Tibial nerve (tissue), 4 donors: ENCODE results near the gene RAP1A. TPM values are rescaled to one million over a fixed set of nuclear protein-coding genes. Genes with fewer than 3 reads are reported as not detected.
"Not testable (repeated sequence)": the region's sequence is repeated elsewhere in the genome, so short reads cannot be mapped to it uniquely, and the experiment has no call there.

Experiments used
- DNase-seq, 2 donors: peaks; one replicate each; pipeline ENCODE4 v3.0.0-alpha.2; 2019; ENCODE audit warnings: low spot score in 2 of 2
- H3K27ac ChIP-seq, 4 donors: fragments of 200-600 bp; sonication (generic) in 3 of 4; one replicate each; pipeline ENCODE4 v1.5.1; 2017 to 2019; ENCODE audit warnings: mild to moderate bottlenecking in 1 of 4
- H3K27me3 ChIP-seq, 2 donors: fragments of 200-600 bp; sonication (generic) in 1 of 2; one replicate each; pipeline versions ENCODE4 v1.5.1 to v1.6.0; 2017 to 2019
- H3K36me3 ChIP-seq, 3 donors: fragments of 200-600 bp; sonication (generic); one replicate each; pipeline ENCODE4 v1.5.1; 2018 to 2019
- H3K4me1 ChIP-seq, 4 donors: fragments of 200-600 bp; sonication (generic) in 3 of 4; one replicate each; pipeline ENCODE4 v1.5.1; 2017 to 2019
- H3K4me3 ChIP-seq, 4 donors: fragments of 200-600 bp; sonication (generic) in 3 of 4; one replicate each; pipeline ENCODE4 v1.5.1; 2017 to 2019; ENCODE audit warnings: mild to moderate bottlenecking in 1 of 4, moderate library complexity in 1 of 4
- H3K9me3 ChIP-seq, 4 donors: fragments of 200-600 bp; sonication (generic) in 3 of 4; one replicate each; pipeline ENCODE4 v1.5.1; 2017 to 2019
- EP300 ChIP-seq, 2 donors: sonication (generic); formaldehyde crosslinking; IDR thresholded peaks; one replicate each; pipeline ENCODE4 v1.6.1; 2017; ENCODE audit warnings: antibody characterized with exemption in 2 of 2, mild to moderate bottlenecking in 1 of 2
- POLR2A ChIP-seq, 2 donors: fragments of 450-650 bp; IDR thresholded peaks; one replicate each; pipeline ENCODE4 v1.6.1; 2017; ENCODE audit warnings: antibody characterized with exemption in 2 of 2, mild to moderate bottlenecking in 2 of 2, moderate library complexity in 2 of 2
- WGBS, 2 donors: methylation state at CpG; one replicate each; pipeline ENCODE4 v1.1.5; 2018; 5-methylcytosine and 5-hydroxymethylcytosine counted together
- total RNA-seq, 4 donors: library from RNA; depleted of rRNA; stranded (reverse); fragments of >200 nt; gene quantifications; one replicate each; pipeline ENCODE4 v1.1.0, GENCODE V29; 2016
- TF ChIP-seq, protein P1 (sequence below), 5 experiments: fragments of 200-600 bp in 3 of 5; fragments of 450-650 bp in 2 of 5; sonication (generic) in 3 of 5; IDR thresholded peaks; one replicate each; pipeline ENCODE4 v1.5.1; 2016 to 2019; ENCODE audit warnings: antibody characterized with exemption in 5 of 5, mild to moderate bottlenecking in 3 of 5, moderate library complexity in 2 of 5

Gene RAP1A
- total RNA-seq, 4 donors from 2014 or later = 45.5 to 48.7 (median 46.8) TPM

DNA sequence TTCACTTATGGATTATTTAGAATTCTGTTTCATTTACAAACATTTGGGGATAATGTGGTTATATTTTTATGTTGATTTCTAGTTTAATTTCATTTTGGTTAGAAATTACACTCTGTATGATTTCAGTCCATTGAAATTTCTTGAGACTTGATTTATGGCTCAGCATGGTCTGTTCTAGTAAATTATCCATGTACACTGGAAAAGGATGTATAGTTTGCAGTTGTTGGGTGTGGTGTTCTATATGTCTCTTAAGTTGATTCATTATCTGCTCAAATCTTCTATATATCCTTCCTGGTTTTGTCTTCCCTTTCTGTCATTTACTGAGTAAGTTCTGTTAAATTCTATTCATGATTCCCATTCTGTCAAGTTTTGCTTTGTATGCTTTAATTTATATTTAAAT lies 52.3 kb downstream of the RAP1A start:
- Histone ChIP-seq H3K27me3 (no peaks in the 10 kb centered on the region), H3K27ac (no peak overlapping the region), H3K9me3 (no peaks in the 10 kb centered on the region), H3K4me1 (peaks cover 0 to 52% (median 5%) of the 10 kb centered on the region in 4 donors), H3K36me3 (peaks cover 0 to 24% (median 0%) of the 10 kb centered on the region in 3 donors), H3K4me3 (no peak overlapping the region)
- DNase-seq = no peak
- TF ChIP-seq EP300 (IDR thresholded peaks at IDR 0.05) (no peak), POLR2A (IDR thresholded peaks at IDR 0.05) (no peak)
- TF ChIP-seq, protein P1, sequence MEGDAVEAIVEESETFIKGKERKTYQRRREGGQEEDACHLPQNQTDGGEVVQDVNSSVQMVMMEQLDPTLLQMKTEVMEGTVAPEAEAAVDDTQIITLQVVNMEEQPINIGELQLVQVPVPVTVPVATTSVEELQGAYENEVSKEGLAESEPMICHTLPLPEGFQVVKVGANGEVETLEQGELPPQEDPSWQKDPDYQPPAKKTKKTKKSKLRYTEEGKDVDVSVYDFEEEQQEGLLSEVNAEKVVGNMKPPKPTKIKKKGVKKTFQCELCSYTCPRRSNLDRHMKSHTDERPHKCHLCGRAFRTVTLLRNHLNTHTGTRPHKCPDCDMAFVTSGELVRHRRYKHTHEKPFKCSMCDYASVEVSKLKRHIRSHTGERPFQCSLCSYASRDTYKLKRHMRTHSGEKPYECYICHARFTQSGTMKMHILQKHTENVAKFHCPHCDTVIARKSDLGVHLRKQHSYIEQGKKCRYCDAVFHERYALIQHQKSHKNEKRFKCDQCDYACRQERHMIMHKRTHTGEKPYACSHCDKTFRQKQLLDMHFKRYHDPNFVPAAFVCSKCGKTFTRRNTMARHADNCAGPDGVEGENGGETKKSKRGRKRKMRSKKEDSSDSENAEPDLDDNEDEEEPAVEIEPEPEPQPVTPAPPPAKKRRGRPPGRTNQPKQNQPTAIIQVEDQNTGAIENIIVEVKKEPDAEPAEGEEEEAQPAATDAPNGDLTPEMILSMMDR (IDR thresholded peaks at IDR 0.05) = no peak

DNA sequence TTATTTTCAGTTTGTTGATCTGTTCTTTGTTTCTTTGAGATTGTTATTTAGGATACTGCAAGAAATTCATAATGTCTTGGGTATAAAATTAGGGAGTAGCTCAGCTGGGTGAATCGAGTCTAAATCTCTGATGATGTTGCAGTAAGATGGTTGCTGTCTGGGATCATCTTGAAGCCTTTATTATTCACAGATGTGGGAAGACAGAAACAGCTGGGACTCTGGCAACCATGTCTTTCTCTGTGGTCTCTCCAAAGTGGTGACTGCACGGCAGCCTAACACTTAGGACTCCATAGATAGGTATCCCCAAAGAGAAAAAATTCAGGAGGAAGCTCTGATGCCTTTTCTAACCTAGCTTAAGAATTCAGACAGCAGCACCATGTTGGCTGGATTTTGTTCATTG lies 52.7 kb downstream of the RAP1A start:
- no peak overlapping the region for H3K27ac ChIP-seq
- H3K4me3 ChIP-seq = no peak overlapping the region
- H3K4me1 ChIP-seq = peaks cover 0 to 49% (median 5%) of the 10 kb centered on the region in 4 donors
- peaks cover 0 to 2% (median 0%) of the 10 kb centered on the region in 4 donors for H3K9me3 ChIP-seq
- peaks cover 0 to 29% (median 0%) of the 10 kb centered on the region in 3 donors for H3K36me3 ChIP-seq
- 63 to 68% methylated on average over 2 of the region's 2 CpGs for WGBS, 2 donors
- DNase-seq = no peak
- no peaks in the 10 kb centered on the region for H3K27me3 ChIP-seq
- TF ChIP-seq EP300 (IDR thresholded peaks at IDR 0.05) = no peak
- TF ChIP-seq POLR2A (IDR thresholded peaks at IDR 0.05) = no peak
- TF ChIP-seq, protein P1 (IDR thresholded peaks at IDR 0.05) = no peak

DNA sequence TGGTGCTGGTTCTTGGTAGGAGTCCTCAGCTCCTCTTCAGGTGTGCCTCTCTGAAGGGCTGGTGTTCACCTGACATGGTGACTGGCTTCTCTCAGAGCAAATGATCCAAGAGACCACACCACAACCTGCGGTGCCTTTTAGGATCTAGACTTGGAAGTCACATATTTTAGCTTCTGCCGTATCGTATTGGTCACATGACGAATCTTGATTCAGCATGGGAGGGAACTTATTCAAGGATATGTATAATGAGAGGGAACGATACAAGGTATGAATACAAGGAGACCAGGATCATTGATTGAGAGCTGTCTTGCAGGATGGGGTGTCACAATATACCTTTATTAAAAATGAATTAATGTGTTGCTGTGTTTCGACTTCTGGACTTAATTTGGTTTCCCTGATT lies 58.0 kb downstream of the RAP1A start:
- Histone ChIP-seq H3K27ac (no peak overlapping the region), H3K4me1 (peaks cover 0 to 20% (median 1%) of the 10 kb centered on the region in 4 donors), H3K36me3 (peaks cover 0 to 52% (median 0%) of the 10 kb centered on the region in 3 donors), H3K9me3 (peaks cover 0 to 11% (median 0%) of the 10 kb centered on the region in 4 donors), H3K27me3 (no peaks in the 10 kb centered on the region), H3K4me3 (no peak overlapping the region)
- TF ChIP-seq POLR2A (IDR thresholded peaks at IDR 0.05) = no peak
- TF ChIP-seq, protein P1 (IDR thresholded peaks at IDR 0.05) = no peak
- 96 to 99% methylated on average over 6 of the region's 6 CpGs for WGBS, 2 donors
- DNase-seq = no peak

DNA sequence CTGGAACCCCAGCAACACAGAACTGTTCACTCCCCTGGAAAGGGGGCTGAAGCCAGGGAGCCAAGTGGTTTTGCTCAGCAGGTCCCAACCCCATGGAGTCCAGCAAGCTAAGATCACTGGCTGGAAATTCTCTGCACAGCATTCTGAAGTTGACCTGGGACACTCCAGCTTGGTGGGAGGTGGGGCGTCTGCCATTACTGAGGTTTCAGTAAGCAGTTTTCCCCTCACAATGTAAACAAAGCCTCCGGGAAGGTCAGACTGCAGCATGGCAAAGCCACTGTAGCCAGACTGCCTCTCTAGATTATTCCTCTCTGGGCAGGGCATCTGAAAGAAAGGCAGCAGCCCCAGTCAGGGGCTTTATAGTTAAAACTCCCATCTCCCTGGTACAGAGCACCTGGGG lies 60.0 kb downstream of the RAP1A start:
- Histone ChIP-seq H3K27me3 (no peaks in the 10 kb centered on the region), H3K4me1 (peaks cover 0 to 2% (median 0%) of the 10 kb centered on the region in 4 donors), H3K27ac (no peak overlapping the region), H3K4me3 (no peak overlapping the region), H3K36me3 (peaks cover 0 to 52% (median 0%) of the 10 kb centered on the region in 3 donors), H3K9me3 (peaks cover 0 to 18% (median 3%) of the 10 kb centered on the region in 4 donors)
- TF ChIP-seq, protein P1 (IDR thresholded peaks at IDR 0.05) = no peak
- no peak for TF ChIP-seq POLR2A (IDR thresholded peaks at IDR 0.05)
- no peak for TF ChIP-seq EP300 (IDR thresholded peaks at IDR 0.05)
- DNase-seq = no peak
- 92 to 95% methylated on average over 2 of the region's 2 CpGs for WGBS, 2 donors

DNA sequence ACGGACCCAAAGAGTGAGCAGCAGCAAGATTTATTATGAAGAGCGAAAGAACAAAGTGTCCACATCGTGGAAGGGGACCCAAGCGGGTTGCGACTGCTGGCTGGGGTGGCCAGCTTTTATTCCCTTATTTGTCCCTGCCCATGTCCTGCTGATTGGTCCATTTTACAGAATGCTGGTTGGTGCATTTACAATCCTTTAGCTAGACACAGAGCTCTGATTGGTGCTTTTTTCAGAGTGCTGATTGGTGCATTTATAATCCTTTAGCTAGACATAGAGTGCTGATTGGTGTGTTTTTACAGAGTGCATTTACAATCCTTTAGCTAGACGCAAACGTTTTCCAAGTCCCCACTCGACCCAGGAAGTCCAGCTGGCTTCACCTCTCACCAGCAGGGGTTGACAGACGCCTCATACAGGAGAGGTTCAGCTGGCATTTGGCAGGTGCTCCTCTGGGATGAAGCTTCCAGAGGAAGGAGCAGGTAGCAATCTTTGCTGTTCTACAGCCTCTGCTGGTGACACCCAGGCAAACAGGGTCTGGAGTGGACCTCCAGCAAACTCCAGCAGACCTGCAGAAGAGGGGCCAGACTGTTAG lies 60.7 kb downstream of the RAP1A start:
- DNase-seq, H3K4me3 ChIP-seq, H3K27ac ChIP-seq, H3K4me1 ChIP-seq, H3K27me3 ChIP-seq: not testable (repeated sequence)
- Histone ChIP-seq H3K9me3 (peaks cover 0 to 25% (median 4%) of the 10 kb centered on the region in 4 donors), H3K36me3 (peaks cover 0 to 49% (median 0%) of the 10 kb centered on the region in 3 donors)
- WGBS, 2 donors = 96 to 97% methylated on average over 9 of the region's 9 CpGs

DNA sequence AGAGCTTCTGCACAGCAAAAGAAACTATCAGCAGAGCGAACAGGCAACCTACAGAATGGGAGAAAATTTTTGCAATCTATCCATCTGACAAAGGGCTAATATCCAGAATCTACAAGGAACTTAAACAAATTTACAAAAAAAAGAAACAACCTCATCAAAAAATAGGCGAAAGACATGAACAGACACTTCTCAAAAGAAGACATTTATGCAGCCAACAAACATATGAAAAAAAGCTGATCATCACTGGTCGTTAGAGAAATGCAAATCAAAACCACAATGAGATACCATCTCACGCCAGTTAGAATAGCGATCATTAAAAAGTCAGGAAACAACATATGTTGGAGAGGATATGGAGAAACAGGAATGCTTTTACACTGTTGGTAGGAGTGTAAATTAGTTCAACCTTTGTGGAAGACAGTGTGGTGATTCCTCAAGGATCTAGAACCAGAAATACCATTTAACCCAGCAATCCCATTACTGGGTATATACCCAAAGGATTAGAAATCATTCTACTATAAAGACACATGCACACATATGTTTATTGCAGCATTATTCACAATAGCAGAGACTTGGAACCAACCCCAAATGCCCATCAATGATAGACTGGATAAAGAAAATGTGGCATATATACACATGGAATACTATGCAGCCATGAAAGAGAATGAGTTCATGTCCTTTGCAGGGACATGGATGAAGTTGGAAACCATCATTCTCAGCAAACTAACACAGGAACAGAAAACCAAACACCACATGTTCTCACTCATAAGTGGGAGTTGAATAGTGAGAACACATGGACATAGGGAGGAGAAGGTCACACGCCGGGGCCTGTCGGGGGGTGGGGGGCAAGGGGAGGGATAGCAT lies 65.9 kb downstream of the RAP1A start:
- DNase-seq, H3K27me3 ChIP-seq, H3K4me1 ChIP-seq, H3K27ac ChIP-seq, H3K36me3 ChIP-seq, H3K4me3 ChIP-seq: not testable (repeated sequence)
- WGBS, 2 donors = 92 to 94% methylated on average over 8 of the region's 8 CpGs
- H3K9me3 ChIP-seq = peaks cover 0 to 38% (median 4%) of the 10 kb centered on the region in 4 donors
